GM12891 (cell line): Measurements from ENCODE around the gene SLC24A3.

ENCODE experiments used
- PAX5 ChIP-seq: IDR thresholded peaks from 2 replicates; pipeline ENCODE4 v1.6.1; 2011; ENCODE audit warnings: low read length, moderate library complexity, mild to moderate bottlenecking; ENCODE audit not compliant: insufficient read depth, severe bottlenecking
- POLR2A ChIP-seq: IDR thresholded peaks from 2 replicates; pipeline ENCODE4 v1.6.1; 2011; ENCODE audit warnings: low read depth, low read length, control low read depth
- POLR2AphosphoS5 ChIP-seq: IDR thresholded peaks from 2 replicates; pipeline ENCODE4 v1.6.1; 2011; ENCODE audit warnings: low read depth, low read length, control low read depth
- SPI1 ChIP-seq: IDR thresholded peaks from 2 replicates; pipeline ENCODE4 v1.6.1; 2011; ENCODE audit warnings: low read depth, low read length, control low read depth
- TAF1 ChIP-seq: IDR thresholded peaks from 2 replicates; pipeline ENCODE4 v1.6.1; 2011; ENCODE audit warnings: low read depth, low read length, control low read depth

- TF ChIP-seq POLR2A, result no peak
- no peak for TF ChIP-seq SPI1
- TF ChIP-seq POLR2AphosphoS5, result no peak
- TF ChIP-seq TAF1, result no peak
- no peak for TF ChIP-seq PAX5
Observed at GRCh38 chr20:19321176-19321575, 108.7 kb downstream of the SLC24A3 start.
